Measurements from ENCODE around the gene STX7. TPM values are rescaled to one million over a fixed set of nuclear protein-coding genes. Genes with fewer than 3 reads are reported as not detected.
A peak's percentile ranks its signal among the peaks of the same experiment; 100 is the strongest.

The STX7 gene
- total and polyA plus RNA-seq, 8 donors: 8.6 to 39.3 (median 30.3) TPM

DNA sequence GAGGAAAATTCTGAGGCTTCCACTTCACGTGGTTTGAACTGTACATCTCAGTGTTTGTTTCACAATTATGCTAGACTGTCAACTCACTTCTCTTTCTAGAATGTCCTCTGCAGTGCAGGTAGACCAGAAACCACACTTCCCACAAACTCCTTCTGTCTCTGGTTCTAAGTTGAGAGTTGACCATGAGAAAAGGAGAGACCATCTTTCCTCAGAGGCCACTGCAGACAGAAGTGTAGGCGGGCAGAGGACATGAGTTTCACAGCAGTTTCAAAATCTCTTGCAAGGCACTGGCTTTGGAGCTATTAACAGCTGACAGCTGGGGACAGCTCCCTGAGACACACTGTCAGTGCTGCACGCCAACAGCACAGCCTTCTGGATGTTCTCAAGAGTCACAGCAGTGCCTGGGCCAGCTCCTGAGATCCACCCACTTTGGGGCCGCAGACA lies 56.2 kb downstream of the STX7 start:
- Histone ChIP-seq H3K4me3 (no peak overlapping the region), H3K9me3 (no peaks in the 10 kb centered on the region), H3K27ac (no peak overlapping the region), H3K36me3 (peaks cover 30 to 85% (median 74%) of the 10 kb centered on the region in 4 donors), H3K27me3 (no peaks in the 10 kb centered on the region), H3K4me1 (no peaks in the 10 kb centered on the region)
- no peak for TF ChIP-seq EP300 (IDR thresholded peaks at IDR 0.05)
- intact Hi-C loops (cut with DNase I; ENCODE audit: low total_unique reads): no loop called here
- peak; percentile 25 to 37 for DNase-seq
- WGBS, 5 donors: 63 to 90% (median 83%) methylated on average over 4 of the region's 4 CpGs

DNA sequence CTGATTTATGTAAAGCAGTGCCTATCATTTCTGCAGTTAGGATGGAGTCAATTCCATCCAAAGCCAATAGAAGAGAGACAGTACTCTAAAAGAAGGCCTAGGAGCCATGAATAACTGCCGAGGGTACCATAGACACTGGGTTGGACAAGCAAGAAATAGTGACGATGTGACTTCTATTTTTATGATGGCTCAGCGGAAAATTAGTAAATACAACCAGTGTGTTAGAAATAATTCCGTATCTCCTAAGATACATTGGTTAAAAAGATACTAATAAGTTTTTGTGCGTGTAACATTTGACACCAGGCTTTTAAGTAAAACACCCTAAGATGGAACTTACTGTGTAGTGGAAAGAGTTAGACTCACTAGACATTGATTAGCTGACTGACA lies 66.1 kb downstream of the STX7 start:
- no peak for DNase-seq
- no peak overlapping the region for H3K27ac ChIP-seq
- no peaks in the 10 kb centered on the region for H3K27me3 ChIP-seq
- intact Hi-C loops (cut with DNase I; ENCODE audit: low total_unique reads): no loop called here
- TF ChIP-seq, protein P1, sequence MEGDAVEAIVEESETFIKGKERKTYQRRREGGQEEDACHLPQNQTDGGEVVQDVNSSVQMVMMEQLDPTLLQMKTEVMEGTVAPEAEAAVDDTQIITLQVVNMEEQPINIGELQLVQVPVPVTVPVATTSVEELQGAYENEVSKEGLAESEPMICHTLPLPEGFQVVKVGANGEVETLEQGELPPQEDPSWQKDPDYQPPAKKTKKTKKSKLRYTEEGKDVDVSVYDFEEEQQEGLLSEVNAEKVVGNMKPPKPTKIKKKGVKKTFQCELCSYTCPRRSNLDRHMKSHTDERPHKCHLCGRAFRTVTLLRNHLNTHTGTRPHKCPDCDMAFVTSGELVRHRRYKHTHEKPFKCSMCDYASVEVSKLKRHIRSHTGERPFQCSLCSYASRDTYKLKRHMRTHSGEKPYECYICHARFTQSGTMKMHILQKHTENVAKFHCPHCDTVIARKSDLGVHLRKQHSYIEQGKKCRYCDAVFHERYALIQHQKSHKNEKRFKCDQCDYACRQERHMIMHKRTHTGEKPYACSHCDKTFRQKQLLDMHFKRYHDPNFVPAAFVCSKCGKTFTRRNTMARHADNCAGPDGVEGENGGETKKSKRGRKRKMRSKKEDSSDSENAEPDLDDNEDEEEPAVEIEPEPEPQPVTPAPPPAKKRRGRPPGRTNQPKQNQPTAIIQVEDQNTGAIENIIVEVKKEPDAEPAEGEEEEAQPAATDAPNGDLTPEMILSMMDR (IDR thresholded peaks at IDR 0.05): no peak
- TF ChIP-seq POLR2A (IDR thresholded peaks at IDR 0.05) (no peak), EP300 (IDR thresholded peaks at IDR 0.05) (no peak), POLR2AphosphoS5 (IDR thresholded peaks at IDR 0.05) (no peak)
- peaks cover 0 to 14% (median 11%) of the 10 kb centered on the region in 4 donors for H3K9me3 ChIP-seq
- no peak overlapping the region for H3K4me3 ChIP-seq
- no peaks in the 10 kb centered on the region for H3K4me1 ChIP-seq
- peaks cover 0 to 18% (median 6%) of the 10 kb centered on the region in 4 donors for H3K36me3 ChIP-seq
- 92 to 98% (median 97%) methylated on average over 5 of the region's 5 CpGs for WGBS, 5 donors

DNA sequence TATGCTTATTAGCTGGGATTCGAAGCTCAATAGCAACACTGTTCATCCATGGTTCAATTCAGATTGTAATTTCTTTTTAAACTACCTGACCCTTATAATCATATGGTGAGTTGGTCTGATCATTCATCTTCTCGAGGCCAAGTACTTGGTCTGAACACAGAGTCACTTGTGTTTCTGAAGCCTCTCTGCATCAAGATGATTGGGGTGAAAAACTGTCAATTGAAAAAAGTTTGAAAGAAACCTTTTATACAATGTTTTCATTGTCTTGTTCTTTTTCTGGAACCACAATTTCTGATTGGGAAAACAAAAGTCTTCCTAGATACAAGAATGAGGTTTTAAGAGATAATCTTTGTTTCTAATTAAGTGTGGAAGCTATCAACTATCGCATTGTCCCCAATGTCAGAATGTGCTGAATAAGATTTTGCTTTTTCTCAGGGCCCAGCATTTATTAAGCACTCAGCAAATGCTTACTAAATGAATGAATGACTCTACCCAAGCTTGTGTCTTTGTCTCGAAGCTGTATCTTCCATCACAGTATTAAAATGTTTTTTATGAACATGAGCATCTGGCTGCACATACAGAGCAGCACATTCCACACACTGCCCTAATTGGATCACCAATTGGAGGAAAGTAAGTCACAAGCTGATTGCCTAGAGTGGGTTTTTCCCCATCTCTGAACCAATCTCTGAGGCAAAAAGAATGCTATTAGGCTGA lies 66.6 kb downstream of the STX7 start:
- Histone ChIP-seq H3K27ac (no peak overlapping the region), H3K36me3 (peaks cover 0 to 12% (median 5%) of the 10 kb centered on the region in 4 donors), H3K4me1 (no peaks in the 10 kb centered on the region), H3K27me3 (no peaks in the 10 kb centered on the region), H3K4me3 (no peak overlapping the region), H3K9me3 (peaks cover 0 to 17% (median 12%) of the 10 kb centered on the region in 4 donors)
- WGBS, 5 donors: 73 to 91% (median 83%) methylated on average over 4 of the region's 4 CpGs
- no peak for TF ChIP-seq POLR2A (IDR thresholded peaks at IDR 0.05)
- TF ChIP-seq, protein P1 (IDR thresholded peaks at IDR 0.05): no peak
- no peak for TF ChIP-seq POLR2AphosphoS5 (IDR thresholded peaks at IDR 0.05)
- no peak for TF ChIP-seq EP300 (IDR thresholded peaks at IDR 0.05)
- intact Hi-C loops (cut with DNase I; ENCODE audit: low total_unique reads): no loop called here
- no peak for DNase-seq

DNA sequence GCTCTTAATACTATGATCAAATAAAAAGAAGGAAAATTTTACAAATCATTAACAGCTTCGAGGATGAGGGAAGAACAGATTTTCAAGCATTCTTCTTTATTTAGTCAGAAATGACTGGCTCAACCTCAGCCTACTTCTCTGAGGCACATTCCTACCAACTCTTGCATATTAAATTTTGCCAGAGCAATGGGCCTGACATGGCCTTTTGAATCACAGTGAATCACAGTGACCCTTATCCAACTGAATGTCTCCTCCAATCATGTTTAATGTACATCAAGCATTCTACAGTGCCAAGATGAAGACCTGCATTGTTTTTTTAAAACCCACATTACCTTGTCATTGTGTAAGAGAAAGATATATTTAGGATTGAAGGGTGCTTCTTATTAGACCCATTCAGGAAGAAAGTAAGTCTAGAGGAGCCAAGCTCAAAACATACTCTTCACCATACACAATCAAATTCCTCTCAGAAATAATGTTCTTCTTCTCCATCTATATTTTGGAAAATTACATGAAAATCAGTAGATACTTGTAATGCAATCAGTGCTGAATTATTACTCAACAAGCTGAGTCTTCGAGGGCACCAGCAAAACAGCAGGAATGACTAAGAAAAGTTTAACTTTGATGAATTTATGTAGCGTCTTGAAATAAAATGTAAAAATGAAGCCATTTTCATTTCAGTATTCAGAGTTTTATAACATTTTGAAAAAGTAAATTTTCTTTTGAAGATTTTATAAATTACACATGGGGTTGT lies 67.5 kb downstream of the STX7 start:
- intact Hi-C loops (cut with DNase I; ENCODE audit: low total_unique reads): no loop called here
- Histone ChIP-seq H3K27me3 (no peaks in the 10 kb centered on the region), H3K9me3 (peaks cover 0 to 17% (median 12%) of the 10 kb centered on the region in 4 donors), H3K4me3 (no peak overlapping the region), H3K36me3 (peaks cover 0 to 8% (median 3%) of the 10 kb centered on the region in 4 donors), H3K27ac (no peak overlapping the region), H3K4me1 (no peaks in the 10 kb centered on the region)
- 81 to 86% (median 84%) methylated on average over 3 of the region's 3 CpGs for WGBS, 5 donors
- TF ChIP-seq POLR2A (IDR thresholded peaks at IDR 0.05): no peak
- TF ChIP-seq, protein P1 (IDR thresholded peaks at IDR 0.05): no peak
- TF ChIP-seq EP300 (IDR thresholded peaks at IDR 0.05): no peak
- no peak for TF ChIP-seq POLR2AphosphoS5 (IDR thresholded peaks at IDR 0.05)
- no peak for DNase-seq

All from stomach (tissue), 9 donors.